ENCODE measurements around the gene EFHC1.

DNA sequence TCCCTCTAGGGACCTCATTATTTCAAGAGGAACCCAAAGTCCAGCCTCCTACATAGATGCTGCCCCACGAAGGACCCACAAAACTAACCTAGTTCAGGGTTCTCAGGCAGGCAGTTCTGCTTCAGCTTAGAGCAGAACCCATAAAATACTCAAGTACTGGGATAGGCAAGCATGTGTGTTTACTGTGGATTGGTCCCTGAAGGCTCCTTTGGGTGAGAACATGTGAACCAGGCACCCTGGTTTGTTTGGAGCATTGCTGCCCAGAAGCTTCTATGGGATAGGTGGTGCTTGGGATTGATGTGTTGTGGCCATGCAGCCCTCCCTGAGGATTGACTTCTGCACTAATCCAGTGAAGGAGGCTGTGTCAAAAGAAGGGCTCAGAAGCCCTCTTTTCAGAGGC lies 14.9 kb upstream of the EFHC1 start:
- TF ChIP-seq POLR2A (IDR thresholded peaks at IDR 0.05) (no peak), EP300 (IDR thresholded peaks at IDR 0.05) (no peak)
- TF ChIP-seq, protein P1, sequence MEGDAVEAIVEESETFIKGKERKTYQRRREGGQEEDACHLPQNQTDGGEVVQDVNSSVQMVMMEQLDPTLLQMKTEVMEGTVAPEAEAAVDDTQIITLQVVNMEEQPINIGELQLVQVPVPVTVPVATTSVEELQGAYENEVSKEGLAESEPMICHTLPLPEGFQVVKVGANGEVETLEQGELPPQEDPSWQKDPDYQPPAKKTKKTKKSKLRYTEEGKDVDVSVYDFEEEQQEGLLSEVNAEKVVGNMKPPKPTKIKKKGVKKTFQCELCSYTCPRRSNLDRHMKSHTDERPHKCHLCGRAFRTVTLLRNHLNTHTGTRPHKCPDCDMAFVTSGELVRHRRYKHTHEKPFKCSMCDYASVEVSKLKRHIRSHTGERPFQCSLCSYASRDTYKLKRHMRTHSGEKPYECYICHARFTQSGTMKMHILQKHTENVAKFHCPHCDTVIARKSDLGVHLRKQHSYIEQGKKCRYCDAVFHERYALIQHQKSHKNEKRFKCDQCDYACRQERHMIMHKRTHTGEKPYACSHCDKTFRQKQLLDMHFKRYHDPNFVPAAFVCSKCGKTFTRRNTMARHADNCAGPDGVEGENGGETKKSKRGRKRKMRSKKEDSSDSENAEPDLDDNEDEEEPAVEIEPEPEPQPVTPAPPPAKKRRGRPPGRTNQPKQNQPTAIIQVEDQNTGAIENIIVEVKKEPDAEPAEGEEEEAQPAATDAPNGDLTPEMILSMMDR (IDR thresholded peaks at IDR 0.05): no peak
